Neural progenitor cell (in vitro differentiated cells): ENCODE data around the gene TRAF2. TPM values are rescaled to one million over a fixed set of nuclear protein-coding genes. Genes with fewer than 3 reads are reported as not detected.

ENCODE experiments used
- DNase-seq: peaks from one replicate; pipeline ENCODE4 v3.0.0-alpha.2; 2016; ENCODE audit warnings: low spot score
- H2AFZ ChIP-seq: fragments of 200-600 bp; sonication (generic); replicated peaks from 2 replicates; pipeline ENCODE4 v1.6.1; 2016; ENCODE audit warnings: antibody characterized with exemption
- H3F3A ChIP-seq: fragments of 200-600 bp; sonication (generic); 2 replicates; pipeline ENCODE4 v1.6.1; 2016; ENCODE audit warnings: antibody characterized with exemption, low read depth
- H3K27ac ChIP-seq: fragments of 200-600 bp; sonication (generic); 2 replicates; pipeline ENCODE4 v1.5.1; 2016; ENCODE audit warnings: mild to moderate bottlenecking
- H3K27me3 ChIP-seq: fragments of 200-600 bp; sonication (generic); 2 replicates; pipeline ENCODE4 v1.6.1; 2016; ENCODE audit warnings: mild to moderate bottlenecking, moderate library complexity
- H3K36me3 ChIP-seq: fragments of 200-600 bp; sonication (generic); 2 replicates; pipeline ENCODE4 v1.5.1; 2016
- H3K4me1 ChIP-seq: fragments of 200-600 bp; sonication (generic); 2 replicates; pipeline ENCODE4 v1.6.1; 2016; ENCODE audit warnings: mixed run types
- H3K4me2 ChIP-seq: fragments of 200-600 bp; sonication (generic); 2 replicates; pipeline ENCODE4 v1.6.1; 2016
- H3K4me3 ChIP-seq: fragments of 200-600 bp; sonication (generic); 2 replicates; pipeline ENCODE4 v1.5.1; 2016
- H3K79me2 ChIP-seq: fragments of 200-600 bp; sonication (generic); 2 replicates; pipeline ENCODE4 v1.6.1; 2016; ENCODE audit warnings: low read depth
- H3K9ac ChIP-seq: fragments of 200-600 bp; sonication (generic); 2 replicates; pipeline ENCODE4 v1.6.1; 2016
- H3K9me3 ChIP-seq: fragments of 200-600 bp; sonication (generic); 2 replicates; pipeline ENCODE4 v1.5.1; 2016; ENCODE audit warnings: low read depth
- H4K20me1 ChIP-seq: fragments of 200-600 bp; sonication (generic); 2 replicates; pipeline ENCODE4 v1.6.1; 2016; ENCODE audit warnings: low read depth
- H3K27ac Mint-ChIP-seq: 3 replicates; pipeline ENCODE4 v1.8.0; 2021; ENCODE audit warnings: mixed read lengths
- H3K27me3 Mint-ChIP-seq: 2 replicates; pipeline ENCODE4 v1.8.0; 2022; ENCODE audit warnings: low read depth, mild to moderate bottlenecking, inconsistent platforms, moderate library complexity, mixed read lengths; ENCODE audit not compliant: insufficient read depth
- H3K36me3 Mint-ChIP-seq: 3 replicates; pipeline ENCODE4 v1.8.0; 2021; ENCODE audit warnings: mixed read lengths
- H3K4me1 Mint-ChIP-seq: 3 replicates; pipeline ENCODE4 v1.8.0; 2021; ENCODE audit warnings: mixed read lengths
- H3K4me3 Mint-ChIP-seq: 3 replicates; pipeline ENCODE4 v1.8.0; 2021; ENCODE audit warnings: mild to moderate bottlenecking, moderate library complexity, mixed read lengths
- H3K9me3 Mint-ChIP-seq: 3 replicates; pipeline ENCODE4 v1.8.0; 2020; ENCODE audit warnings: mixed read lengths
- EZH2 ChIP-seq: fragments of 200-600 bp; sonication (generic); IDR thresholded peaks from 2 replicates; pipeline ENCODE4 v1.6.1; 2017; ENCODE audit warnings: antibody characterized with exemption, mild to moderate bottlenecking, moderate library complexity
- EZH2phosphoT487 ChIP-seq: fragments of 200-600 bp; sonication (generic); IDR thresholded peaks from 2 replicates; pipeline ENCODE4 v1.6.1; 2017; ENCODE audit warnings: antibody characterized with exemption
- total RNA-seq: library from RNA; depleted of rRNA; stranded (reverse); fragments of >200 nt; gene quantifications from 2 replicates; pipeline ENCODE4 v1.2.3, GENCODE V29; 2015; ENCODE audit warnings: low replicate concordance
- TF ChIP-seq, protein P1 (sequence below): fragments of 200-600 bp; sonication (generic); IDR thresholded peaks from 2 replicates; pipeline ENCODE4 v1.5.1; 2017; ENCODE audit warnings: antibody characterized with exemption, mild to moderate bottlenecking

The TRAF2 gene
- total RNA-seq, 1 donor from 2014 or later, result 16.1 TPM

DNA sequence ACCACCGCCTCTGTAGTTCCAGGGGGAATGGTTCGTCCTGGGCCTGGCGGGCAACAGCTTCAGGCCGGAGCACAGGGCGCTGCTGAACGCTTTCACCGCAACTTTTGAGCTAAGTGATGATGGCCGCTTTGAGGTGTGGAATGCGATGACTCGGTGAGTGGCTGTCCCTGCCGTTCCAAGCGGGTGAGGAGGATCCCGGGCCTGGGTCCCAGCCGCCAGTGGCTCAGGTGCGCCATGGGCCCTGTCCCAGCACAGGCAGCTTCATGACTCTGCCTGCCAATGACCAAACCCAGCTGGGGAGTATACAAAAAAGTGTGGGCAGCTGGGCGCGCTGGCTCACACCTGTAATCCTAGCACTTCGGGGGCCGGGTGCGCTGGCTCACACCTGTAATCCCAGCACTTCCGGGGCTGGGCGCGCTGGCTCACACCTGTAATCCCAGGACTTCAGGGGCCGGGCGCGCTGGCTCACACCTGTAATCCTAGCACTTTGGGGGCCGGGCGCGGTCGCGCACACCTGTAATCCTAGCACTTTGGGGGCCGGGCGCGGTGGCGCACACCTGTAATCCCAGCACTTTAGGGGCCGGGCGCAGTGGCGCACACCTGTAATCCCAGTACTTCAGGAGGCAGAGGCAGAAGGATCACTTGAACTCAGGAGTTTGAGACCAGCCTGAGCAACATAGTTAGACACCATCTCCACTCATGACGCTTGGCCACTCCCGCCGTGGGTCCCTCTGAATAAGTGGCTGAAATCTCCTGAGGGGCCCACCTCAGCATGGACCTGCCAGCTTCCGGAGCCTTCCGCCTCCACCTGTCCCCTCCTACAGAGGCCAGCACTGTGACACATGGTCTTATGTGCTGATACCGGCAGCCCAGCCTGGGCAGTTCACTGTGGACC lies 66.8 kb downstream of the TRAF2 start:
- Histone ChIP-seq H3F3A (peaks cover 9% of the 10 kb centered on the region), H3K36me3 (no peaks in the 10 kb centered on the region), H3K4me3 (no peak overlapping the region), H4K20me1 (no peaks in the 10 kb centered on the region), H3K9ac (no peak overlapping the region), H3K27me3 (no peaks in the 10 kb centered on the region), H3K27ac (no peak overlapping the region), H3K4me2 (no peak overlapping the region), H3K79me2 (no peaks in the 10 kb centered on the region), H3K4me1 (peaks cover 21% of the 10 kb centered on the region), H3K9me3 (no peaks in the 10 kb centered on the region), H2AFZ (no peak overlapping the region)
- DNase-seq, result no peak
- H3K4me1 Mint-ChIP-seq, result peaks cover 5% of the 10 kb centered on the region
- H3K36me3 Mint-ChIP-seq, result peaks cover 3% of the 10 kb centered on the region
- no peak overlapping the region for H3K4me3 Mint-ChIP-seq
- TF ChIP-seq, protein P1, sequence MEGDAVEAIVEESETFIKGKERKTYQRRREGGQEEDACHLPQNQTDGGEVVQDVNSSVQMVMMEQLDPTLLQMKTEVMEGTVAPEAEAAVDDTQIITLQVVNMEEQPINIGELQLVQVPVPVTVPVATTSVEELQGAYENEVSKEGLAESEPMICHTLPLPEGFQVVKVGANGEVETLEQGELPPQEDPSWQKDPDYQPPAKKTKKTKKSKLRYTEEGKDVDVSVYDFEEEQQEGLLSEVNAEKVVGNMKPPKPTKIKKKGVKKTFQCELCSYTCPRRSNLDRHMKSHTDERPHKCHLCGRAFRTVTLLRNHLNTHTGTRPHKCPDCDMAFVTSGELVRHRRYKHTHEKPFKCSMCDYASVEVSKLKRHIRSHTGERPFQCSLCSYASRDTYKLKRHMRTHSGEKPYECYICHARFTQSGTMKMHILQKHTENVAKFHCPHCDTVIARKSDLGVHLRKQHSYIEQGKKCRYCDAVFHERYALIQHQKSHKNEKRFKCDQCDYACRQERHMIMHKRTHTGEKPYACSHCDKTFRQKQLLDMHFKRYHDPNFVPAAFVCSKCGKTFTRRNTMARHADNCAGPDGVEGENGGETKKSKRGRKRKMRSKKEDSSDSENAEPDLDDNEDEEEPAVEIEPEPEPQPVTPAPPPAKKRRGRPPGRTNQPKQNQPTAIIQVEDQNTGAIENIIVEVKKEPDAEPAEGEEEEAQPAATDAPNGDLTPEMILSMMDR, result no peak
- no peak for TF ChIP-seq EZH2
- TF ChIP-seq EZH2phosphoT487, result no peak
- H3K9me3 Mint-ChIP-seq, result no peaks in the 10 kb centered on the region
- no peak overlapping the region for H3K27ac Mint-ChIP-seq
- peaks cover 6% of the 10 kb centered on the region for H3K27me3 Mint-ChIP-seq

DNA sequence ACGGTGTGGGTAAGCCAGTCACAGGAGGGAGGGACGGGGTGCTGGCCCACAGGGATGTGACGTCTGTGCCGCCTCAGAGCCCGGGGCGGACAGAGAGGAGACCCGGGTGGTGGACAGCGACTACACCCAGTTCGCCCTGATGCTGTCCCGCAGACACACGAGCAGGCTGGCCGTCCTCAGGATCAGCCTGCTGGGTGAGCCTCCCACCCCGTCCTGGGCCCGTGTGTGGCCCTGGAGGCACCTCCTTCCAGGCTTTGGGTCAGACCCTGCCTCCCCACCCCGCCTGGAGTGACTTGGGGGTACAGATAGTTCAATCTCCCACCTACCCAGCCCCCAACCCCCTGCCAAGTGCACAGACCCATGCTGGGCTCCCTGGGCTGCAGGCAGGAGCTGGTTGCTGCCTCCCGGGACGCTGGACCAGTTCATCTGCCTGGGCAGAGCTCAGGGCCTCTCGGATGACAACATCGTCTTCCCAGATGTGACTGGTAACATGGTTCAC lies 67.5 kb downstream of the TRAF2 start:
- no peaks in the 10 kb centered on the region for H3K79me2 ChIP-seq
- Mint-ChIP-seq H3K9me3 (no peaks in the 10 kb centered on the region), H3K4me3 (no peak overlapping the region), H3K36me3 (peaks cover 3% of the 10 kb centered on the region), H3K27ac (no peak overlapping the region), H3K27me3 (peaks cover 6% of the 10 kb centered on the region), H3K4me1 (peaks cover 2% of the 10 kb centered on the region)
- no peak for TF ChIP-seq EZH2phosphoT487
- TF ChIP-seq, protein P1, result no peak
- no peak for TF ChIP-seq EZH2
- no peaks in the 10 kb centered on the region for H4K20me1 ChIP-seq
- no peak overlapping the region for H3K4me2 ChIP-seq
- no peaks in the 10 kb centered on the region for H3K9me3 ChIP-seq
- no peak overlapping the region for H3K4me3 ChIP-seq
- H3K9ac ChIP-seq, result no peak overlapping the region
- H3K36me3 ChIP-seq, result no peaks in the 10 kb centered on the region
- DNase-seq, result no peak
- no peak overlapping the region for H3K27ac ChIP-seq
- peaks cover 6% of the 10 kb centered on the region for H3F3A ChIP-seq
- no peak overlapping the region for H2AFZ ChIP-seq
- H3K4me1 ChIP-seq, result peaks cover 21% of the 10 kb centered on the region
- no peaks in the 10 kb centered on the region for H3K27me3 ChIP-seq

DNA sequence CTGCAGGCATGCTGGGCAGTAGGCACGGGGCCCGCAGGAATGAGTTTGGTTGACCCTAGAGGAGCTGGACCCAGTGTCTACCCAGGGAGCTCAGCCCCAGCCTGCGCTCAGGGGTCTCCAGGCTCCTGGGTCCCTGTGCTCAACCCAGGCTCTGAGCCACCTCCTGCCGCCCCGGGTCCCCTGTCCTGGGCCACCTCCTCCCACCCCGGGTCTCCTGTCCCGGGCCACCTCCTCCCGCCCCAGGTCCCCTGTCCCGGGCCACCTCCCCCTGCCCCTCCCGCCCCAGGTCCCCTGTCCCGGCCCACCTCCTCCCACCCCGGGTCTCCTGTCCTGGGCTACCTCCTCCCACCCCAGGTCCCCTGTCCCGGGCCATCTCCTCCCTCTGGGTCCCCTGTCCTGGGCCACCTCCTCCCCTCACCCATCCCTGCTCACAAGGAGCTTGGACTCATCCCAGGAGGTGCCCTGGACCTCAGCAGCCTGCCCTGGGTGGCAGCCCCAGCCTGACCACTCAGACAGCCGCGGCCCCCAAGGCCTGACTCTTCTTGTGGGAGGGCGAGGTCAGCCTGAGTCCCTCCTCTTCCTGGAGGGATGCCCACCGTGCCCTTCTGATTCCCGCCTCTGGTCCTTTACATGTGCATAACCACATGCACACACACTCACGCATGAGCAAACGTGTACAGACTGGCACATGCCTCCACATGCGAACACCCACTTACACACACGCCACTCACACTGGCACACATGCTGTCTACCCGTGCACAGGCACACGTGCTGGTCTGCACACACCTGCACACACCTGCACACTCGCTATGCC lies 68.2 kb downstream of the TRAF2 start:
- peak overlapping the region; percentile 65 for H3K27ac Mint-ChIP-seq
- H3K4me2 ChIP-seq, result no peak overlapping the region
- DNase-seq, result no peak
- peaks cover 3% of the 10 kb centered on the region for H3K36me3 Mint-ChIP-seq
- H3K27ac ChIP-seq, result no peak overlapping the region
- no peaks in the 10 kb centered on the region for H3K9me3 Mint-ChIP-seq
- H3K4me1 Mint-ChIP-seq, result peaks cover 2% of the 10 kb centered on the region
- no peaks in the 10 kb centered on the region for H3K27me3 ChIP-seq
- no peaks in the 10 kb centered on the region for H3K9me3 ChIP-seq
- peaks cover 6% of the 10 kb centered on the region for H3F3A ChIP-seq
- peaks cover 17% of the 10 kb centered on the region for H3K4me1 ChIP-seq
- H3K4me3 ChIP-seq, result no peak overlapping the region
- H2AFZ ChIP-seq, result no peak overlapping the region
- H3K9ac ChIP-seq, result no peak overlapping the region
- H3K27me3 Mint-ChIP-seq, result peaks cover 6% of the 10 kb centered on the region
- H3K4me3 Mint-ChIP-seq, result no peak overlapping the region
- no peaks in the 10 kb centered on the region for H3K36me3 ChIP-seq
- H4K20me1 ChIP-seq, result no peaks in the 10 kb centered on the region
- TF ChIP-seq, protein P1, result no peak
- TF ChIP-seq EZH2phosphoT487, result no peak
- TF ChIP-seq EZH2, result no peak
- H3K79me2 ChIP-seq, result no peaks in the 10 kb centered on the region
